ENCODE data around the gene OGDH. TPM values are rescaled to one million over a fixed set of nuclear protein-coding genes. Genes with fewer than 3 reads are reported as not detected.
"Not testable (repeated sequence)": the region's sequence is repeated elsewhere in the genome, so short reads cannot be mapped to it uniquely, and the experiment has no call there.

OGDH gene
- total and polyA plus RNA-seq, 10 of the 15 experiments (the other 5 are each of a cell fraction or from before 2014, with no cell fraction given), result 4.1 to 103 (median 48.4) TPM

- TF ChIP-seq SUZ12 (IDR thresholded peaks at IDR 0.05; ENCODE audit: unreplicated experiment) (no peak), SIX5 (IDR thresholded peaks at IDR 0.05; ENCODE audit: low read depth, low read length, severe bottlenecking) (no peak), ZZZ3 (IDR thresholded peaks at IDR 0.05; ENCODE audit: control insufficient read depth, insufficient read length, low read depth) (no peak)
Observed at GRCh38 chr7:44561481-44561880, 44.9 kb upstream of the OGDH start (continued).

GRCh38 chr7:44561962-44562621, 44.3 kb upstream of the OGDH start:
- ChIA-PET POLR2A (no interaction called here), SMC1A (ENCODE audit: uncharacterized antibody, unreplicated experiment) (no interaction called here), RAD21 (ENCODE audit: unreplicated experiment) (no interaction called here), CTCF (no interaction called here)
- Histone ChIP-seq H2AFZ (ENCODE audit: control insufficient read depth, low read depth, low read length) (no peak overlapping the region), H3K27me3 (replicated peaks in 1 of 2; ENCODE audit: control insufficient read depth in 2 of 2, insufficient read depth in 2 of 2, low read length in 1 of 2) (no peaks in the 10 kb centered on the region), H3K79me2 (ENCODE audit: control insufficient read depth, insufficient read depth, low read length) (no peaks in the 10 kb centered on the region), H3K4me1 (ENCODE audit: control insufficient read depth, insufficient read depth, low read length) (no peaks in the 10 kb centered on the region), H3K9me3 (replicated peaks; ENCODE audit: control insufficient read depth, insufficient read depth, low read length) (no peaks in the 10 kb centered on the region), H3K27ac (ENCODE audit: control insufficient read depth, insufficient read depth) (no peak overlapping the region), H3K9ac (ENCODE audit: control insufficient read depth, insufficient read depth, low read length) (no peak overlapping the region), H3K36me3 (ENCODE audit: control insufficient read depth in 2 of 2, insufficient read depth in 2 of 2, low read length in 1 of 2) (peaks cover 17 to 22% of the 10 kb centered on the region in 2 experiments), H4K20me1 (ENCODE audit: control insufficient read depth, insufficient read depth) (peaks cover 2% of the 10 kb centered on the region; the same call in 1 of the 2 replicates), H3K4me2 (ENCODE audit: control insufficient read depth, insufficient read depth) (no peak overlapping the region), H3K4me3 (no peak overlapping the region)
- 95% methylated on average over 7 of the region's 7 CpGs for WGBS (ENCODE audit: insufficient coverage, insufficient replicate concordance, low lambda C conversion rate, missing lambda C conversion rate)
- BruUV-seq (replicated peaks), result no TSS peak
- intact Hi-C loops (cut with micrococcal nuclease; ENCODE audit: unreplicated experiment), result no loop called here
- no peak for FAIRE-seq
- no peak for DNase-seq (ENCODE audit: low read depth, low spot score)
- peak; percentile 26 for TF ChIP-seq BCL3 (IDR thresholded peaks at IDR 0.05; ENCODE audit: borderline replicate concordance, insufficient read depth, low read depth, low read length, poor library complexity, severe bottlenecking)
- TF ChIP-seq POLR2A (IDR thresholded peaks at IDR 0.05; ENCODE audit: low read depth, low read length), result no peak; the same call in 1 of the 2 replicates
- TF ChIP-seq RCOR1 (conservative IDR thresholded peaks at IDR 0.05; ENCODE audit: low read depth, low read length), result no peak
- ATAC-seq, result no peak
- in situ Hi-C loops (cut with MboI), result no loop called here

GRCh38 chr7:44562622-44562962, 43.8 kb upstream of the OGDH start:
- H4K20me1 ChIP-seq (ENCODE audit: control insufficient read depth, insufficient read depth); intact Hi-C loops (cut with micrococcal nuclease; ENCODE audit: unreplicated experiment); H3K27me3 ChIP-seq (replicated peaks in 1 of 2; ENCODE audit: control insufficient read depth in 2 of 2, insufficient read depth in 2 of 2, low read length in 1 of 2); RAD21 ChIA-PET (ENCODE audit: unreplicated experiment); H3K4me2 ChIP-seq (ENCODE audit: control insufficient read depth, insufficient read depth); H3K27ac ChIP-seq (ENCODE audit: control insufficient read depth, insufficient read depth); H3K4me3 ChIP-seq; DNase-seq (ENCODE audit: low read depth, low spot score); H3K9ac ChIP-seq (ENCODE audit: control insufficient read depth, insufficient read depth, low read length); H3K9me3 ChIP-seq (replicated peaks; ENCODE audit: control insufficient read depth, insufficient read depth, low read length); POLR2A ChIA-PET; FAIRE-seq; ATAC-seq; BruUV-seq (replicated peaks); CTCF ChIA-PET; in situ Hi-C loops (cut with MboI); H2AFZ ChIP-seq (ENCODE audit: control insufficient read depth, low read depth, low read length); H3K4me1 ChIP-seq (ENCODE audit: control insufficient read depth, insufficient read depth, low read length); H3K79me2 ChIP-seq (ENCODE audit: control insufficient read depth, insufficient read depth, low read length); SMC1A ChIA-PET (ENCODE audit: uncharacterized antibody, unreplicated experiment): not testable (repeated sequence)
- 100% methylated on average over 8 of the region's 8 CpGs for WGBS (ENCODE audit: insufficient coverage, insufficient replicate concordance, low lambda C conversion rate, missing lambda C conversion rate)
- peaks cover 18 to 26% of the 10 kb centered on the region in 2 experiments for H3K36me3 ChIP-seq (ENCODE audit: control insufficient read depth in 2 of 2, insufficient read depth in 2 of 2, low read length in 1 of 2)
